IMR-90 (cell line): Measurements from ENCODE around the gene APCDD1. TPM values are rescaled to one million over a fixed set of nuclear protein-coding genes. Genes with fewer than 3 reads are reported as not detected.

ENCODE experiments used
- ATAC-seq: fragments of 200-7000 bp; cut with Tn5 transposase; 2 replicates; pipeline ENCODE4 v1.9.1; 2020; ENCODE audit warnings: low read depth, mild to moderate bottlenecking, moderate library complexity
- BruUV-seq: library from RNA; stranded (reverse); fragments of 400-500 nt; replicated peaks from 2 replicates; lab custom pipeline; 2021; lab: Mats Ljungman, UMichigan
- CTCF ChIA-PET: fragments of 300-600 bp; formaldehyde crosslinking; extraction: SDS; loops from one replicate; lab custom pipeline; 2021; ENCODE audit warnings: antibody characterized with exemption; lab: Yijun Ruan, JAX
- POLR2A ChIA-PET: fragments of 300-600 bp; sonication (Branson Sonifier 250); formaldehyde crosslinking; loops from one replicate; lab custom pipeline; 2022; ENCODE audit warnings: antibody characterized with exemption; ENCODE audit not compliant: unreplicated experiment; lab: Charles Lee
- DNase-seq: peaks from one replicate; pipeline ENCODE4 v3.0.0; 2013
- H2AFZ ChIP-seq: replicated peaks from 2 replicates; pipeline ENCODE3; 2013; ENCODE audit warnings: low read length, mild to moderate bottlenecking; ENCODE audit not compliant: poor library complexity
- H2AK5ac ChIP-seq: 2 replicates; pipeline ENCODE4 v1.6.1; 2013; ENCODE audit warnings: low read depth, low read length, inconsistent platforms
- H2AK9ac ChIP-seq: replicated peaks from 2 replicates; pipeline ENCODE3; 2013; ENCODE audit warnings: mild to moderate bottlenecking, low read depth, low read length, moderate library complexity; ENCODE audit not compliant: poor library complexity
- H2BK120ac ChIP-seq: 2 replicates; pipeline ENCODE4 v1.6.1; 2013; ENCODE audit warnings: low read depth, low read length, inconsistent platforms
- H2BK15ac ChIP-seq: 3 replicates; pipeline ENCODE4 v1.6.1; 2013; ENCODE audit warnings: low read depth, low read length, inconsistent platforms
- H2BK20ac ChIP-seq: 2 replicates; pipeline ENCODE4 v1.6.1; 2013; ENCODE audit warnings: low read depth, mild to moderate bottlenecking, inconsistent platforms, low read length, moderate library complexity
- H2BK5ac ChIP-seq: 2 replicates; pipeline ENCODE4 v1.6.1; 2013; ENCODE audit warnings: mild to moderate bottlenecking, low read depth, low read length, inconsistent platforms; ENCODE audit not compliant: poor library complexity, severe bottlenecking
- H3K14ac ChIP-seq: replicated peaks from 2 replicates; pipeline ENCODE4 v1.6.1; 2013; ENCODE audit warnings: low read depth, low read length, inconsistent platforms
- H3K18ac ChIP-seq: 2 replicates; pipeline ENCODE4 v1.6.1; 2013; ENCODE audit warnings: low read depth, low read length, control low read depth
- H3K23ac ChIP-seq: 2 replicates; pipeline ENCODE4 v1.6.1; 2013; ENCODE audit warnings: low read depth, low read length, inconsistent platforms
- H3K27ac ChIP-seq: 2 replicates; pipeline ENCODE4 v1.5.1; 2013; ENCODE audit warnings: mild to moderate bottlenecking, control low read depth, low read length; ENCODE audit not compliant: insufficient read depth
- H3K27me3 ChIP-seq: 2 replicates; pipeline ENCODE4 v1.6.1; 2013; ENCODE audit warnings: low read length; ENCODE audit not compliant: control insufficient read depth, insufficient read depth
- H3K36me3 ChIP-seq: 2 replicates; pipeline ENCODE4 v1.6.1; 2013; ENCODE audit warnings: low read length, mixed read lengths; ENCODE audit not compliant: control insufficient read depth, insufficient read depth
- H3K4ac ChIP-seq: 2 replicates; pipeline ENCODE4 v1.6.1; 2013; ENCODE audit warnings: low read depth, low read length, inconsistent platforms
- H3K4me1 ChIP-seq: 2 replicates; pipeline ENCODE4 v1.6.1; 2013; ENCODE audit warnings: low read length, mixed read lengths; ENCODE audit not compliant: control insufficient read depth, insufficient read depth
- H3K4me2 ChIP-seq: 2 replicates; pipeline ENCODE4 v1.6.1; 2013; ENCODE audit warnings: low read depth, mild to moderate bottlenecking, control low read depth, low read length, moderate library complexity
- H3K4me3 ChIP-seq: 2 replicates; pipeline ENCODE4 v1.5.1; 2013; ENCODE audit warnings: low read depth, mild to moderate bottlenecking, control low read depth, low read length, moderate library complexity; ENCODE audit not compliant: insufficient read depth
- H3K56ac ChIP-seq: 2 replicates; pipeline ENCODE4 v1.6.1; 2013; ENCODE audit warnings: low read length, inconsistent platforms; ENCODE audit not compliant: insufficient read depth; ENCODE audit errors: extremely low read depth
- H3K79me1 ChIP-seq, 2 experiments: 2 replicates each; pipeline ENCODE4 v1.6.1; 2013; ENCODE audit warnings: low read length in 2 of 2, inconsistent platforms in 1 of 2, low read depth in 1 of 2
- H3K9ac ChIP-seq: 2 replicates; pipeline ENCODE4 v1.6.1; 2013; ENCODE audit warnings: low read depth, low read length, control low read depth
- H3K9me1 ChIP-seq: 2 replicates; pipeline ENCODE4 v1.6.1; 2013; ENCODE audit warnings: low read length, inconsistent platforms; ENCODE audit not compliant: insufficient read depth
- H3K9me3 ChIP-seq: 2 replicates; pipeline ENCODE4 v1.6.1; 2013; ENCODE audit warnings: low read length; ENCODE audit not compliant: control insufficient read depth, insufficient read depth
- H4K20me1 ChIP-seq: 2 replicates; pipeline ENCODE4 v1.6.1; 2013; ENCODE audit warnings: low read length, inconsistent platforms; ENCODE audit not compliant: insufficient read depth
- H4K5ac ChIP-seq: 2 replicates; pipeline ENCODE4 v1.6.1; 2013; ENCODE audit warnings: mild to moderate bottlenecking, low read depth, low read length, control low read depth
- H4K8ac ChIP-seq, 2 experiments: 2 replicates each; pipeline ENCODE4 v1.6.1; 2013; ENCODE audit warnings: low read depth in 2 of 2, low read length in 2 of 2, control low read depth in 1 of 2, inconsistent platforms in 1 of 2
- H4K91ac ChIP-seq: 2 replicates; pipeline ENCODE4 v1.6.1; 2013; ENCODE audit warnings: low read depth, low read length, inconsistent platforms; ENCODE audit not compliant: insufficient read depth
- BHLHE40 ChIP-seq: fragments of 150-350 bp; IDR thresholded peaks from 2 replicates; pipeline ENCODE4 v1.6.1; 2016; ENCODE audit warnings: mild to moderate bottlenecking, low read depth, low read length
- CEBPB ChIP-seq: IDR thresholded peaks from 2 replicates; pipeline ENCODE4 v1.6.1; 2012; ENCODE audit warnings: low read depth, low read length, improper control_type of control experiment
- ELK1 ChIP-seq: fragments of 150-350 bp; IDR thresholded peaks from 2 replicates; pipeline ENCODE4 v1.6.1; 2016; ENCODE audit warnings: low read depth, mild to moderate bottlenecking, low read length, moderate library complexity, borderline replicate concordance
- FOS ChIP-seq: fragments of 150-350 bp; IDR thresholded peaks from 2 replicates; pipeline ENCODE4 v1.6.1; 2016; ENCODE audit warnings: low read depth, low read length
- MAFK ChIP-seq: IDR thresholded peaks from 2 replicates; pipeline ENCODE4 v1.6.1; 2012; ENCODE audit warnings: low read depth, low read length, improper control_type of control experiment
- MAZ ChIP-seq: IDR thresholded peaks from 2 replicates; pipeline ENCODE4 v1.6.1; 2012; ENCODE audit warnings: low read depth, mild to moderate bottlenecking, low read length, improper control_type of control experiment, moderate library complexity, borderline replicate concordance
- MXI1 ChIP-seq: IDR thresholded peaks from 2 replicates; pipeline ENCODE4 v1.6.1; 2012; ENCODE audit warnings: low read depth, mild to moderate bottlenecking, low read length, moderate library complexity, borderline replicate concordance
- NFE2L2 ChIP-seq: fragments of 150-350 bp; IDR thresholded peaks from 2 replicates; pipeline ENCODE4 v1.6.1; 2016; ENCODE audit warnings: low read depth, mild to moderate bottlenecking, low read length
- RFX5 ChIP-seq: IDR thresholded peaks from 2 replicates; pipeline ENCODE4 v1.8.0; 2012; ENCODE audit warnings: low read depth, mild to moderate bottlenecking, low read length, moderate library complexity
- USF2 ChIP-seq: fragments of 150-350 bp; IDR thresholded peaks from 2 replicates; pipeline ENCODE4 v1.6.1; 2017; ENCODE audit warnings: mild to moderate bottlenecking, antibody characterized with exemption, low read length, low read depth
- WGBS, 2 experiments: methylation state at CpG; one replicate each; pipeline versions ENCODE4 v1.1.5 to v1.1.7; 2013; ENCODE audit warnings: missing lambda C conversion rate in 2 of 2; ENCODE audit not compliant: insufficient read length in 1 of 2; ENCODE audit errors: extremely low coverage in 2 of 2; 5-methylcytosine and 5-hydroxymethylcytosine counted together
- dilution Hi-C: fragments of 300-500 bp; cut with HindIII; formaldehyde crosslinking; loops from one replicate; pipeline ENCODE4 v1.14.3; 2018; ENCODE audit warnings: low sequenced_read_pairs; ENCODE audit not compliant: unreplicated experiment
- in situ Hi-C: fragments of 300-500 bp; cut with MboI; formaldehyde crosslinking; loops from 3 replicates; pipeline ENCODE4 v1.14.3; 2019; ENCODE audit warnings: low sequenced_read_pairs, inconsistent platforms, mixed read lengths
- intact Hi-C: fragments of 100-400 bp; cut with micrococcal nuclease; formaldehyde crosslinking; loops from 2 replicates; pipeline ENCODE4 v1.10.0; 2022
- polyA plus RNA-seq, 3 experiments: library from polyadenylated mRNA; depleted of rRNA; stranded (reverse); fragments of >200 nt; gene quantifications; 2 replicates each; pipeline ENCODE4 v1.2.3, GENCODE V29; 2012; ENCODE audit warnings: low replicate concordance in 1 of 3
- total RNA-seq: library from RNA; depleted of rRNA; stranded (reverse); fragments of >200 nt; gene quantifications from 2 replicates; pipeline ENCODE4 v1.2.3, GENCODE V29; 2012

The APCDD1 gene
- total and polyA plus RNA-seq, 2 of the 4 experiments (the other 2 are of a cell fraction): 1.1 to 2.2 TPM

- no peak overlapping the region for H4K8ac ChIP-seq
- H3K27ac ChIP-seq: no peak overlapping the region
- H4K20me1 ChIP-seq: no peaks in the 10 kb centered on the region
- ChIA-PET CTCF (no interaction called here), POLR2A (no interaction called here)
- H3K4me1 ChIP-seq: no peaks in the 10 kb centered on the region
- no peaks in the 10 kb centered on the region for H3K79me1 ChIP-seq
- H3K27me3 ChIP-seq: peaks cover 5% of the 10 kb centered on the region
- H3K18ac ChIP-seq: no peak overlapping the region
- ATAC-seq (no peak), DNase-seq (no peak)
- H4K5ac ChIP-seq: no peak overlapping the region
- TF ChIP-seq ELK1 (no peak), NFE2L2 (no peak), CEBPB (no peak), MXI1 (no peak), FOS (no peak), BHLHE40 (no peak), RFX5 (no peak), USF2 (no peak), MAZ (no peak), MAFK (no peak)
- dilution Hi-C loops (no loop called here), intact Hi-C loops (no loop called here), in situ Hi-C loops (no loop called here)
- BruUV-seq: no TSS peak
- H2BK15ac ChIP-seq: no peak overlapping the region
- H3K36me3 ChIP-seq: no peaks in the 10 kb centered on the region; the same call in 1 of the 2 replicates
- H2BK5ac ChIP-seq: no peak overlapping the region
- no peak overlapping the region for H4K91ac ChIP-seq
- H3K4me3 ChIP-seq: no peak overlapping the region
- no peaks in the 10 kb centered on the region for H3K9me3 ChIP-seq
- H3K14ac ChIP-seq: no peak overlapping the region
- no peak overlapping the region for H2AK9ac ChIP-seq
- H3K9ac ChIP-seq: no peak overlapping the region
- no peak overlapping the region for H2AK5ac ChIP-seq
- no CpG with 5 or more reads among the region's 20 CpGs for WGBS, 2 experiments
- H3K4ac ChIP-seq: no peak overlapping the region
- no peak overlapping the region for H2BK120ac ChIP-seq
- no peak overlapping the region for H2BK20ac ChIP-seq
- H3K9me1 ChIP-seq: no peaks in the 10 kb centered on the region
- H3K23ac ChIP-seq: no peak overlapping the region
- no peak overlapping the region for H3K4me2 ChIP-seq
- no peak overlapping the region for H2AFZ ChIP-seq
- no peak overlapping the region for H3K56ac ChIP-seq
These were observed 31.0 kb downstream of the APCDD1 start for GRCh38 chr18:10485475-10485874.
